22Rv1 (cell line): Measurements from ENCODE around the gene STPG4.

Source experiments
- H3K27ac ChIP-seq: fragments of 450-650 bp; 2 replicates; pipeline ENCODE4 v1.5.1; 2017
- CTCF ChIP-seq: fragments of 450-650 bp; IDR thresholded peaks from 2 replicates; pipeline ENCODE4 v1.5.1; 2017; ENCODE audit warnings: mild to moderate bottlenecking
- ZFX ChIP-seq: fragments of 450-650 bp; IDR thresholded peaks from 2 replicates; pipeline ENCODE4 v1.6.1; 2017; ENCODE audit warnings: antibody characterized with exemption, borderline replicate concordance

Gene STPG4

GRCh38 chr2:47072018-47072691 lies 83.0 kb downstream of the STPG4 start:
- H3K27ac ChIP-seq = no peak overlapping the region

GRCh38 chr2:47070920-47071824 lies 83.9 kb downstream of the STPG4 start:
- no peak overlapping the region for H3K27ac ChIP-seq
- no peak for TF ChIP-seq CTCF
- no peak for TF ChIP-seq ZFX

More at GRCh38 chr2:47072018-47072691, 83.0 kb downstream of the STPG4 start:
- TF ChIP-seq ZFX (no peak), CTCF (no peak)

- peak overlapping the region; percentile 58; the same call in 1 of the 2 replicates for H3K27ac ChIP-seq
- no peak for TF ChIP-seq CTCF
- TF ChIP-seq ZFX = no peak
Measured at GRCh38 chr2:47070155-47070919, 84.8 kb downstream of the STPG4 start.

GRCh38 chr2:47069628-47070154 lies 85.4 kb downstream of the STPG4 start:
- H3K27ac ChIP-seq = peak overlapping the region; percentile 58
- TF ChIP-seq ZFX = no peak
- no peak for TF ChIP-seq CTCF

GRCh38 chr2:47068981-47069627 lies 86.0 kb downstream of the STPG4 start:
- no peak for TF ChIP-seq ZFX
- TF ChIP-seq CTCF = no peak
- peak overlapping the region; percentile 58 for H3K27ac ChIP-seq

- TF ChIP-seq CTCF (no peak), ZFX (no peak)
- no peak overlapping the region for H3K27ac ChIP-seq
Measured at GRCh38 chr2:47067788-47068407, 87.2 kb downstream of the STPG4 start.
